Measurements from ENCODE around the gene CPXM2.

- TF ChIP-seq EGR1 (IDR thresholded peaks at IDR 0.05) (no peak), RAD21 (IDR thresholded peaks at IDR 0.05; ENCODE audit: low read depth) (no peak), TAF1 (IDR thresholded peaks at IDR 0.05; ENCODE audit: low read depth) (no peak), NFIC (IDR thresholded peaks at IDR 0.05) (no peak), EP300 (IDR thresholded peaks at IDR 0.05; ENCODE audit: borderline replicate concordance) (no peak), REST (IDR thresholded peaks at IDR 0.05; ENCODE audit: low read depth) (no peak), TEAD4 (IDR thresholded peaks at IDR 0.05) (no peak), TCF12 (IDR thresholded peaks at IDR 0.05; ENCODE audit: low read depth) (no peak)
These were observed 7.8 kb downstream of the CPXM2 start for GRCh38 chr10:123883673-123884320.

Data from Ishikawa (cell line).